Thyroid gland (tissue), 4 donors: ENCODE measurements around the gene PREB. TPM values are rescaled to one million over a fixed set of nuclear protein-coding genes. Genes with fewer than 3 reads are reported as not detected.
A peak's percentile ranks its signal among the peaks of the same experiment; 100 is the strongest.

Source experiments
- DNase-seq, 2 donors: peaks; one replicate each; pipeline ENCODE4 v3.0.0-alpha.2; 2019
- H3K27ac ChIP-seq, 3 donors: fragments of 200-600 bp; sonication (generic); 1 replicate in 2 of 3; 2 replicates in 1 of 3; pipeline ENCODE4 v1.5.1; 2016 to 2019; ENCODE audit warnings: mild to moderate bottlenecking in 1 of 3, moderate library complexity in 1 of 3
- H3K27me3 ChIP-seq: fragments of 200-600 bp; sonication (generic); one replicate; pipeline ENCODE4 v1.5.1; 2019
- H3K36me3 ChIP-seq, 2 donors: fragments of 200-600 bp; sonication (generic); one replicate each; pipeline ENCODE4 v1.5.1; 2016 to 2019
- H3K4me1 ChIP-seq, 2 donors: fragments of 200-600 bp; sonication (generic); one replicate each; pipeline ENCODE4 v1.5.1; 2017 to 2019
- H3K4me3 ChIP-seq, 3 donors: fragments of 200-600 bp; sonication (generic); replicated peaks in 1 of 3; 1 replicate in 2 of 3; 2 replicates in 1 of 3; pipeline ENCODE4 v1.5.1; 2016; ENCODE audit warnings: mild to moderate bottlenecking in 1 of 3
- H3K9me3 ChIP-seq: fragments of 200-600 bp; sonication (generic); one replicate; pipeline ENCODE4 v1.5.1; 2017
- CTCF ChIP-seq, 6 experiments: fragments of 200-600 bp in 3 of 6; fragments of 450-650 bp in 3 of 6; sonication (generic) in 3 of 6; IDR thresholded peaks; one replicate each; pipeline ENCODE4 v1.5.1; 2016 to 2019; ENCODE audit warnings: antibody characterized with exemption in 6 of 6, mild to moderate bottlenecking in 2 of 6, inconsistent platforms in 1 of 6, moderate library complexity in 1 of 6
- POLR2A ChIP-seq, 2 donors: fragments of 450-650 bp; IDR thresholded peaks; one replicate each; pipeline ENCODE4 v1.6.1; 2017; ENCODE audit warnings: antibody characterized with exemption in 2 of 2, mild to moderate bottlenecking in 2 of 2, moderate library complexity in 1 of 2
- WGBS, 2 donors: methylation state at CpG; one replicate each; pipeline ENCODE4 v1.1.5; 2017; 5-methylcytosine and 5-hydroxymethylcytosine counted together
- intact Hi-C: fragments of 100-400 bp; cut with DNase I; formaldehyde crosslinking; loops from one replicate; pipeline ENCODE4 v1.15.1; 2023
- total RNA-seq, 4 donors: library from RNA; depleted of rRNA; stranded (reverse); fragments of >200 nt; gene quantifications; one replicate each; pipeline ENCODE4 v1.2.3, GENCODE V29; 2016

The PREB gene
- total RNA-seq, 4 donors from 2014 or later, result 52.4 to 84.0 (median 55.2) TPM

- H3K9me3 ChIP-seq, result no peaks in the 10 kb centered on the region
- intact Hi-C loops, result loop anchor here (5.0 kb wide), 1 partner anchor 126 kb away; no protein-coding TSS in a partner anchor
- 91 to 92% methylated on average over 5 of the region's 5 CpGs for WGBS, 2 donors
- TF ChIP-seq CTCF (IDR thresholded peaks at IDR 0.05), result no peak
- no peak overlapping the region for H3K4me3 ChIP-seq
- no peaks in the 10 kb centered on the region for H3K27me3 ChIP-seq
- peaks cover 15% of the 10 kb centered on the region in 2 donors for H3K4me1 ChIP-seq
- no peaks in the 10 kb centered on the region for H3K36me3 ChIP-seq
- no peak overlapping the region for H3K27ac ChIP-seq
- no peak for DNase-seq
Observed at GRCh38 chr2:27087823-27088410, 46.5 kb downstream of the PREB start.

- WGBS, 2 donors, result 20 to 30% methylated on average over 16 to 24 of the region's 54 CpGs
- H3K4me1 ChIP-seq, result peaks cover 14 to 16% of the 10 kb centered on the region in 2 donors
- intact Hi-C loops, result loop anchor here (5.0 kb wide), 1 partner anchor 125 kb away; no protein-coding TSS in a partner anchor
Observed at GRCh38 chr2:27086724-27087593, 47.5 kb downstream of the PREB start, which contains the start of gene KHK. KHK (plus strand) TSS chr2:27086772; CDS start chr2:27087260, 488 bp downstream.

GRCh38 chr2:27086090-27086723 lies 48.2 kb downstream of the PREB start:
- intact Hi-C loops, result loop anchor here (5.0 kb wide), 1 partner anchor 124 kb away; no protein-coding TSS in a partner anchor
- 0 to 4% methylated on average over 6 to 15 of the region's 81 CpGs for WGBS, 2 donors

More at GRCh38 chr2:27086724-27087593, 47.5 kb downstream of the PREB start, which contains the start of gene KHK:
- no peaks in the 10 kb centered on the region for H3K9me3 ChIP-seq
- H3K36me3 ChIP-seq, result no peaks in the 10 kb centered on the region
- H3K4me3 ChIP-seq, result peak within 1 kb of the TSS; percentile 37 to 68 (median 63)
- H3K27ac ChIP-seq, result peak within 1 kb of the TSS; percentile 77 to 89 (median 84)
- DNase-seq, result peak; percentile 36 to 52
- no peaks in the 10 kb centered on the region for H3K27me3 ChIP-seq
- TF ChIP-seq POLR2A (IDR thresholded peaks at IDR 0.05), result no peak
- TF ChIP-seq CTCF (IDR thresholded peaks at IDR 0.05), result no peak

GRCh38 chr2:27085673-27086089 lies 48.8 kb downstream of the PREB start:
- WGBS, 2 donors, result 0% methylated on average over 1 to 5 of the region's 38 CpGs
- peak overlapping the region in 2 of 3 donors; percentile 77 to 89 for H3K27ac ChIP-seq
- intact Hi-C loops, result loop anchor here (5.0 kb wide), 1 partner anchor 123 kb away; no protein-coding TSS in a partner anchor
- peaks cover 24 to 29% of the 10 kb centered on the region in 2 donors for H3K4me1 ChIP-seq
- H3K9me3 ChIP-seq, result no peaks in the 10 kb centered on the region
- peak; percentile 73 to 74 for DNase-seq
- H3K27me3 ChIP-seq, result no peaks in the 10 kb centered on the region
- H3K36me3 ChIP-seq, result no peaks in the 10 kb centered on the region
- TF ChIP-seq CTCF (IDR thresholded peaks at IDR 0.05), result peak in 2 of 6 experiments; percentile 29 to 47
- peak in 1 of 2 donors; percentile 15 for TF ChIP-seq POLR2A (IDR thresholded peaks at IDR 0.05)
- H3K4me3 ChIP-seq, result peak overlapping the region; percentile 37 to 68 (median 63)

More at GRCh38 chr2:27086090-27086723, 48.2 kb downstream of the PREB start:
- H3K27me3 ChIP-seq, result no peaks in the 10 kb centered on the region
- peak overlapping the region; percentile 37 to 68 (median 63) for H3K4me3 ChIP-seq
- no peaks in the 10 kb centered on the region for H3K36me3 ChIP-seq
- TF ChIP-seq CTCF (IDR thresholded peaks at IDR 0.05) (peak; percentile 39 to 99 (median 96)), POLR2A (IDR thresholded peaks at IDR 0.05) (peak in 1 of 2 donors; percentile 62)
- peak; percentile 94 to 95 for DNase-seq
- peak overlapping the region; percentile 77 to 89 (median 84) for H3K27ac ChIP-seq
- peaks cover 21 to 24% of the 10 kb centered on the region in 2 donors for H3K4me1 ChIP-seq
- H3K9me3 ChIP-seq, result no peaks in the 10 kb centered on the region
